GM12892 (cell line): ENCODE measurements around the gene BICDL2.

Experiments
- DNase-seq: peaks from one replicate; pipeline ENCODE4 v3.0.0; 2011; ENCODE audit not compliant: insufficient read length
- FAIRE-seq: peaks from 2 replicates; lab custom pipeline; 2011; peaks lifted over from hg19 to GRCh38; lab: Jason Lieb, UNC
- POLR2A ChIP-seq: IDR thresholded peaks from 2 replicates; pipeline ENCODE4 v1.6.1; 2011; ENCODE audit warnings: low read depth, low read length, control low read depth
- POLR2AphosphoS5 ChIP-seq: IDR thresholded peaks from 2 replicates; pipeline ENCODE4 v1.6.1; 2011; ENCODE audit warnings: low read depth, low read length, control low read depth
- TAF1 ChIP-seq: IDR thresholded peaks from 2 replicates; pipeline ENCODE4 v1.6.1; 2011; ENCODE audit warnings: low read depth, mild to moderate bottlenecking, control low read depth, low read length, borderline replicate concordance

Gene BICDL2

GRCh38 chr16:3009568-3010390, 27.0 kb downstream of the BICDL2 start:
- DNase-seq (no peak), FAIRE-seq (no peak)
- TF ChIP-seq TAF1 (no peak), POLR2AphosphoS5 (no peak), POLR2A (no peak)

GRCh38 chr16:3008690-3009037, 28.1 kb downstream of the BICDL2 start:
- no peak for FAIRE-seq
- TF ChIP-seq POLR2AphosphoS5: no peak
- no peak for TF ChIP-seq TAF1
- TF ChIP-seq POLR2A: no peak

GRCh38 chr16:3007957-3008689, 28.6 kb downstream of the BICDL2 start:
- TF ChIP-seq POLR2AphosphoS5 (no peak), POLR2A (no peak), TAF1 (no peak)
- FAIRE-seq: no peak
- DNase-seq: no peak

More at GRCh38 chr16:3008690-3009037, 28.1 kb downstream of the BICDL2 start:
- no peak for DNase-seq

- DNase-seq: no peak
- TF ChIP-seq TAF1 (no peak), POLR2AphosphoS5 (no peak), POLR2A (no peak)
- peak; percentile 50 for FAIRE-seq
Observed at GRCh38 chr16:3007059-3007956, 29.4 kb downstream of the BICDL2 start.

GRCh38 chr16:3004781-3005284, 31.9 kb downstream of the BICDL2 start:
- TF ChIP-seq POLR2AphosphoS5 (no peak), TAF1 (no peak), POLR2A (no peak)
- FAIRE-seq (no peak), DNase-seq (no peak)

DNA sequence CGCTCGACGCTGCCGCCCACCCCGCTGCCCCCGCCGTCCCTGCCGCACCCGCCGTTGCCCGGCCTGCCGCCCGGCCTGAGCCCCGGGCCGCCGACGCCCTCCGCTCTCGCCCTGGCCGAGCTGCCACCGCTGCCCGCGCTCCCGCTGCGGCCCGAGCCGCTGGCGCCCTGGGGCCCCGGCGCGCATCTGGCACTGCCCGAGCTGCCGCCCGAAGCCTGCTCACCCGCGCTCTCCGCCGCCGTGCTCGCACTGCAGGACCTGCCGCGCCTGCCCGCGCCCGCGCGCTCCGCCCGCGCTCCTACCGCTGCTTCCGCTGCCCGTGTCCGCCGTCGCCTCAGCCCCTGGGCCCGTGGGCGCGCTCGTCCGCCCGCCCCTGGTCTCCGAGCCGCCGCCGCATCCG, 32.4 kb downstream of the BICDL2 start:
- no peak for DNase-seq
- FAIRE-seq: no peak
- no peak for TF ChIP-seq TAF1
- TF ChIP-seq POLR2AphosphoS5: no peak
- no peak for TF ChIP-seq POLR2A

DNA sequence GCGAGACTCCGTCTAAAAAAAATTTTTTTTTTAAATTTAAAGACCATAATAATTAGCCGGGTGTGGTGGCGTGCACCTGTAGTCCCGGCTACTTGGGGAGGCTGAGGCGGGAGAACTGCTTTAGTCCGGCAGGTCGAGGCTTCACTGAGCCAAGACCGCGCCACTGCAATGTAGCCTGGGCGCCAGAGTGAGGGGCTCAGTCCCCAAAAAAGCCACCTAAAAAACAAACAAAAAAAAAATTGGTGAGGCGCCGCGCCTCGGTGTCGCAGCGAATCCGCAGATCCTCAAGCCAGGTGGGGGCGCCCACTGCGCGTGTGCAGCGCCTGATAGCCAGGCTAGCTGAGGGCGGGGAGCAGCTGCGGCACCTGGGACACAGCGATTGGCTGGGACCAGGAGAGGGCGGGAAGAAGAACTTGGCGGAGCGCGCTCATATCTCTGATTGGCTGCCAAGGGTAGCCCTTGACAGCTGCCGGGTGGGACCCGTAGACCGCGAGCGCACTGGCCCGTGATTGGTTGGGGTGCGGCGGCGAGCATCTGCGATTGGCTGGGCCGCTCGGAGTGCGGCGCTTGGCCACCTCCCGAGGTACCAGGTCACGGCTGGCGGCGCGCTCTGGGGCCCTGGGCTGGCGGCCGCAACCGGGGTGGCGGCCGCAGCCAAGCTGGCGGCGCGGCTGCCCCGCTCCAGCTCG, 33.0 kb downstream of the BICDL2 start:
- FAIRE-seq (peak; percentile 99), DNase-seq (peak; percentile 100)
- no peak for TF ChIP-seq POLR2AphosphoS5
- TF ChIP-seq POLR2A: no peak
- TF ChIP-seq TAF1: no peak

- no peak for DNase-seq
- TF ChIP-seq TAF1 (no peak), POLR2AphosphoS5 (no peak), POLR2A (no peak)
- no peak for FAIRE-seq
Observed at GRCh38 chr16:3001316-3001715, 35.4 kb downstream of the BICDL2 start.

GRCh38 chr16:3000540-3000939, 36.2 kb downstream of the BICDL2 start:
- no peak for FAIRE-seq
- DNase-seq: no peak
- no peak for TF ChIP-seq TAF1
- TF ChIP-seq POLR2AphosphoS5: no peak

GRCh38 chr16:2999929-3000328, 36.8 kb downstream of the BICDL2 start:
- no peak for DNase-seq
- FAIRE-seq: no peak
- TF ChIP-seq POLR2A (no peak), TAF1 (no peak), POLR2AphosphoS5 (no peak)

GRCh38 chr16:2996298-2996697, 40.4 kb downstream of the BICDL2 start:
- no peak for FAIRE-seq
- TF ChIP-seq POLR2AphosphoS5: no peak
- no peak for DNase-seq
